Amniotic epithelial cell (primary cell): ENCODE results near the gene RGMA.

ENCODE experiments used
- DNase-seq: peaks from one replicate; pipeline ENCODE4 v3.0.0-alpha.2; 2010; ENCODE audit warnings: low read depth

Gene RGMA

GRCh38 chr15:93017526-93017925 is 71.5 kb downstream of the RGMA start:
- DNase-seq, result peak; percentile 72

GRCh38 chr15:93012786-93013185 is 76.2 kb downstream of the RGMA start:
- DNase-seq, result no peak

DNA sequence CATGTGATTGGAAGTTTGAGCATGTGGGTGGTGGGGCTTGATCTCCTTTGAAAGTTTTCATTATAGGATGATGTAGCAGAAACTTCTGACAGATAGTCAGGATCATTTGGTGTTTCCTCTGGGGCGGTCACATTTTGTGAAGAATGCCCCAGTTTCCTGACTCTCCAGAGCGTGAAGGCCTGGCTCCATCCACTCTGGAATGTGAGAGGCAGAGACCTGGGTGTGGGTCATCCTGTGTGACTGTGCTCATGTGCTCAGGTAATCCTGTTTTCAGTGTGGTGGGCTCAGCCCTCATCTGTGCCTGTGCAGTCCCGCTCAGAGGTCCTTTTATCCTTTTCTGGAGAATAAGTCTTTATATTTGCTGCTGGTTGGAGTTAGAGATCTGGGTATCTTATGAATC is 81.0 kb downstream of the RGMA start:
- no peak for DNase-seq

- DNase-seq, result no peak
Measured at GRCh38 chr15:93005133-93005532, 83.9 kb downstream of the RGMA start.

GRCh38 chr15:93001881-93002280 is 87.1 kb downstream of the RGMA start:
- DNase-seq, result peak; percentile 20

DNA sequence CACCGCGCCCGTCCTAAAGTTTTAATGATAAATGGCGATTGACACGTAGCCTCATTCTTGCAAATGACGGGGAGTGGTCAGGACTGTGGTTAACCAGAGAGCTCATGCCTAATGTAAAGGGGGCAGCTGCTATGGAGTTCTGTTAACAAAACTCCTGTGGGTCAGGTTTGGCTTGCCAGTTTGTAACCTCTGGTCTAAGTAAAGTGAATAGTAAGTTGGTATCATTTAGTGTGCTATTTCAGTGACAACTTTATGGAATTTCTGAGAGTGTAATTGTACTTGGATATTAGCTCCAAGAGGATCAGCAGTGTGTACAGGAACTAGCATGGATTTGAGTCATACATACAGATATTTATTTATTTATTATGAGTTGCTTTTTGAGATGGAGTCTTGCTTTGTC is 87.9 kb downstream of the RGMA start:
- DNase-seq, result peak; percentile 11

- DNase-seq, result no peak
Measured at GRCh38 chr15:92997821-92998220, 91.2 kb downstream of the RGMA start.

DNA sequence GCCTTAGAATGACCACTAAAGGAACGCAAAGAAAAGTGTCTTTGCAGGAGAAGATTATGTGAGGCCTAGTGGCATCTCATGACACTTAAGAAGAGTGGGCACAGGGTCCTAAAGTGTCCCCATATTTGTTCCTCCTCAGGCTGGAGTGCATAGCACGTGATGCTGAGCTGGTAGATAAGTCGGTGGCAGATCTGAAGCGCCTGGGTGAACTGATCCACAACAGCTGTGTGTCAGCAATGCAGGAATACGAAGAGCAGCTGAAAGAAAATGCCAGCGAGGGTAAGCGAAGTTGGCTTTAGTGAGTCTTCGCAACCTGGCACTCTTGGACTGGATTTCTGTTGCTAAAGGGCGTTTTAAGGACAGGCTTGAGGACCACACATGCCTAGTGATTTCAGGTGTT is 96.3 kb downstream of the RGMA start:
- DNase-seq, result no peak

DNA sequence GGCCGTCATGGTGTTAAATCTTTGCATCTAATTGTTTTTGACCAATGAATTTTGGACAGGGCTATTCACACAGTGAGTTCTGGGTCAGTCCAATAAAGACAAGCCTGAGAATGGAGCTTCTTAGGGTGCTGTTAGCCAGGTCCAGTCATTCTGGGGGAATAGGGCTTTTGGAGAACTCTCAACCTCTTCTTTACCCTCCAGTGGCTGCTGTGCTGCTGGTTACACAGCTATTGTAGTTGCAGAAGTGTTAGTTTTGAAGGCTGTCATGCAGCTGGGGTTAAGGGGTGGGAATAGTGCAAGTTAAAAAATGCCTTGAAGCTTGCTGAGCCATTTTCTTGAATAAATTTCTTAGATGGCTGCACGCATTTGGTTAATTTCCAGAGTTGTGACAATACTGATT is 99.0 kb downstream of the RGMA start:
- no peak for DNase-seq

GRCh38 chr15:92989470-92989869 is 99.5 kb downstream of the RGMA start:
- DNase-seq, result no peak
